ENCODE results near the gene OR51M1. TPM values are rescaled to one million over a fixed set of nuclear protein-coding genes. Genes with fewer than 3 reads are reported as not detected.

The OR51M1 gene
- total and polyA plus RNA-seq, 9 of the 15 experiments (the other 6 are each of a cell fraction or from before 2014, with no cell fraction given): 0.01 to 0.18 (median 0.04) TPM; not detected in 6

DNA sequence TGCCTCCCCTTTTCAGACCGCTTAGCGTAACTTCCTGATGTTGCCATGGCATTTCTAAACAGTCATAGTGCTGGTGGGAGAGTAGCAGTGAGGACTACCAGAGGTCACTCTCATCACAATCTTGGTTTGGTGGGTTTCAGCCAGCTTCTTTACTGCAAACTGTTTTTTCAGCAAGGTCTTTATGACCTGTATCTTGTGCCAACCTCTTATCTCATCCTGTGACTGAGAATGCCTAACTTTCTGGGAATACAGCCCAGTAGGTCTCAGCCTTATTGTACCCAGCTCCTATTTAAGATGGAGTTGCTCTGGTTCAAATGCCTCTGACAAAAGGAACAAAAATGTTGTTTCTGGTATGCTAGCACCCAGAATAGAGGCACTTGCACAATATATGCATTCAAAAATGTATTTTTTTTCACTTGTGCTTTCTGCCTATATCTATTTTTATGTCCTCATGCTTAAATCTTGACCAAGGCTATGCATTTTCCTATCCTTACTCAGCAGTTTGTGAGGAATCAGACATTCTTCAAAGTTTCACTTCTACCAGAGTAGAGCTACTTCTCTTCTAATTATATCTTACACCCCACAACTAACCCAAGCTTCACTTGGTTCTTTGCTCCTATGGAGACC lies 16.1 kb upstream of the OR51M1 start (continued):
- TF ChIP-seq, protein P1, sequence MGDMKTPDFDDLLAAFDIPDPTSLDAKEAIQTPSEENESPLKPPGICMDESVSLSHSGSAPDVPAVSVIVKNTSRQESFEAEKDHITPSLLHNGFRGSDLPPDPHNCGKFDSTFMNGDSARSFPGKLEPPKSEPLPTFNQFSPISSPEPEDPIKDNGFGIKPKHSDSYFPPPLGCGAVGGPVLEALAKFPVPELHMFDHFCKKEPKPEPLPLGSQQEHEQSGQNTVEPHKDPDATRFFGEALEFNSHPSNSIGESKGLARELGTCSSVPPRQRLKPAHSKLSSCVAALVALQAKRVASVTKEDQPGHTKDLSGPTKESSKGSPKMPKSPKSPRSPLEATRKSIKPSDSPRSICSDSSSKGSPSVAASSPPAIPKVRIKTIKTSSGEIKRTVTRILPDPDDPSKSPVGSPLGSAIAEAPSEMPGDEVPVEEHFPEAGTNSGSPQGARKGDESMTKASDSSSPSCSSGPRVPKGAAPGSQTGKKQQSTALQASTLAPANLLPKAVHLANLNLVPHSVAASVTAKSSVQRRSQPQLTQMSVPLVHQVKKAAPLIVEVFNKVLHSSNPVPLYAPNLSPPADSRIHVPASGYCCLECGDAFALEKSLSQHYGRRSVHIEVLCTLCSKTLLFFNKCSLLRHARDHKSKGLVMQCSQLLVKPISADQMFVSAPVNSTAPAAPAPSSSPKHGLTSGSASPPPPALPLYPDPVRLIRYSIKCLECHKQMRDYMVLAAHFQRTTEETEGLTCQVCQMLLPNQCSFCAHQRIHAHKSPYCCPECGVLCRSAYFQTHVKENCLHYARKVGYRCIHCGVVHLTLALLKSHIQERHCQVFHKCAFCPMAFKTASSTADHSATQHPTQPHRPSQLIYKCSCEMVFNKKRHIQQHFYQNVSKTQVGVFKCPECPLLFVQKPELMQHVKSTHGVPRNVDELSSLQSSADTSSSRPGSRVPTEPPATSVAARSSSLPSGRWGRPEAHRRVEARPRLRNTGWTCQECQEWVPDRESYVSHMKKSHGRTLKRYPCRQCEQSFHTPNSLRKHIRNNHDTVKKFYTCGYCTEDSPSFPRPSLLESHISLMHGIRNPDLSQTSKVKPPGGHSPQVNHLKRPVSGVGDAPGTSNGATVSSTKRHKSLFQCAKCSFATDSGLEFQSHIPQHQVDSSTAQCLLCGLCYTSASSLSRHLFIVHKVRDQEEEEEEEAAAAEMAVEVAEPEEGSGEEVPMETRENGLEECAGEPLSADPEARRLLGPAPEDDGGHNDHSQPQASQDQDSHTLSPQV (IDR thresholded peaks at IDR 0.05): peak; percentile 95
- TF ChIP-seq KAT8 (IDR thresholded peaks at IDR 0.05; ENCODE audit: low read depth): no peak
- peak; percentile 26; the same call in 1 of the 2 replicates for TF ChIP-seq RFX1 (IDR thresholded peaks at IDR 0.05)
- TF ChIP-seq ZNF239 (CRISPR knock-in tag; IDR thresholded peaks at IDR 0.05): peak; percentile 47; the same call in 1 of the 2 replicates
- TF ChIP-seq DDX20 (tag; IDR thresholded peaks at IDR 0.05; ENCODE audit: low read depth): peak; percentile 69; the same call in 1 of the 2 replicates
- no peak for TF ChIP-seq HNRNPUL1 (IDR thresholded peaks at IDR 0.05; ENCODE audit: low read length)
- no peak for TF ChIP-seq BRD4 (IDR thresholded peaks at IDR 0.05)
- no peak for TF ChIP-seq HOXB6 (CRISPR knock-in tag; IDR thresholded peaks at IDR 0.05; ENCODE audit: borderline replicate concordance)
- TF ChIP-seq PHB (CRISPR knock-in tag; IDR thresholded peaks at IDR 0.05): no peak
- no peak for TF ChIP-seq TGIF2 (CRISPR knock-in tag; IDR thresholded peaks at IDR 0.05)
- no peak for TF ChIP-seq ZNF121 (CRISPR knock-in tag; conservative IDR thresholded peaks at IDR 0.05)
- 0 out of 2 replicates have a peak, but pooled peaks have one; percentile 17 for TF ChIP-seq HIVEP1 (CRISPR knock-in tag; IDR thresholded peaks at IDR 0.05)
- TF ChIP-seq ZNF41 (CRISPR knock-in tag; conservative IDR thresholded peaks at IDR 0.05): 0 out of 2 replicates have a peak, but pooled peaks have one; percentile 64
- TF ChIP-seq, protein P2, sequence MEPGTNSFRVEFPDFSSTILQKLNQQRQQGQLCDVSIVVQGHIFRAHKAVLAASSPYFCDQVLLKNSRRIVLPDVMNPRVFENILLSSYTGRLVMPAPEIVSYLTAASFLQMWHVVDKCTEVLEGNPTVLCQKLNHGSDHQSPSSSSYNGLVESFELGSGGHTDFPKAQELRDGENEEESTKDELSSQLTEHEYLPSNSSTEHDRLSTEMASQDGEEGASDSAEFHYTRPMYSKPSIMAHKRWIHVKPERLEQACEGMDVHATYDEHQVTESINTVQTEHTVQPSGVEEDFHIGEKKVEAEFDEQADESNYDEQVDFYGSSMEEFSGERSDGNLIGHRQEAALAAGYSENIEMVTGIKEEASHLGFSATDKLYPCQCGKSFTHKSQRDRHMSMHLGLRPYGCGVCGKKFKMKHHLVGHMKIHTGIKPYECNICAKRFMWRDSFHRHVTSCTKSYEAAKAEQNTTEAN (CRISPR knock-in tag; IDR thresholded peaks at IDR 0.05): no peak
- TF ChIP-seq ZNF165 (CRISPR knock-in tag; IDR thresholded peaks at IDR 0.05; ENCODE audit: borderline replicate concordance): no peak
- TF ChIP-seq MYBL2 (IDR thresholded peaks at IDR 0.05; ENCODE audit: low read depth): no peak
- no peak for TF ChIP-seq MYBL2 (CRISPR knock-in tag; IDR thresholded peaks at IDR 0.05; ENCODE audit: borderline replicate concordance)
- no peak for TF ChIP-seq DACH1 (IDR thresholded peaks at IDR 0.05; ENCODE audit: partially characterized antibody)
- TF ChIP-seq, protein P3, sequence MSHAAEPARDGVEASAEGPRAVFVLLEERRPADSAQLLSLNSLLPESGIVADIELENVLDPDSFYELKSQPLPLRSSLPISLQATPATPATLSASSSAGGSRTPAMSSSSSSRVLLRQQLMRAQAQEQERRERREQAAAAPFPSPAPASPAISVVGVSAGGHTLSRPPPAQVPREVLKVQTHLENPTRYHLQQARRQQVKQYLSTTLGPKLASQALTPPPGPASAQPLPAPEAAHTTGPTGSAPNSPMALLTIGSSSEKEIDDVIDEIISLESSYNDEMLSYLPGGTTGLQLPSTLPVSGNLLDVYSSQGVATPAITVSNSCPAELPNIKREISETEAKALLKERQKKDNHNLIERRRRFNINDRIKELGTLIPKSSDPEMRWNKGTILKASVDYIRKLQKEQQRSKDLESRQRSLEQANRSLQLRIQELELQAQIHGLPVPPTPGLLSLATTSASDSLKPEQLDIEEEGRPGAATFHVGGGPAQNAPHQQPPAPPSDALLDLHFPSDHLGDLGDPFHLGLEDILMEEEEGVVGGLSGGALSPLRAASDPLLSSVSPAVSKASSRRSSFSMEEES (CRISPR knock-in tag; IDR thresholded peaks at IDR 0.05): no peak
- TF ChIP-seq TEAD2 (tag; IDR thresholded peaks at IDR 0.05): 0 out of 2 replicates have a peak, but pooled peaks have one; percentile 22
- TF ChIP-seq JUND (IDR thresholded peaks at IDR 0.05; ENCODE audit: borderline replicate concordance, low read depth, low read length): no peak
- TF ChIP-seq JUND (tag; IDR thresholded peaks at IDR 0.05; ENCODE audit: borderline replicate concordance, low read depth, low read length): no peak
- TF ChIP-seq ZNF316 (IDR thresholded peaks at IDR 0.05): peak; percentile 67
- peak; percentile 49 for TF ChIP-seq CXXC5 (CRISPR knock-in tag; IDR thresholded peaks at IDR 0.05)
- no peak for TF ChIP-seq ZNF140 (CRISPR knock-in tag; IDR thresholded peaks at IDR 0.05)

All from K562 (cell line).